Frontal cortex (tissue), 4 donors: Measurements from ENCODE around the gene GSE1. TPM values are rescaled to one million over a fixed set of nuclear protein-coding genes. Genes with fewer than 3 reads are reported as not detected.
A peak's percentile ranks its signal among the peaks of the same experiment; 100 is the strongest.

Source experiments
- DNase-seq, 2 donors: peaks; one replicate each; pipeline ENCODE4 v3.0.0; 2012; ENCODE audit warnings: low spot score in 2 of 2
- FAIRE-seq: peaks from 2 replicates; lab custom pipeline; 2012; peaks lifted over from hg19 to GRCh38; lab: Jason Lieb, UNC
- total RNA-seq: library from RNA; depleted of rRNA; stranded (reverse); fragments of >200 nt; gene quantifications from one replicate; pipeline ENCODE4 v1.2.3, GENCODE V29; 2014
- donor health status: control.
- donor health status: control.
- donor health status: control.

Gene GSE1
- total RNA-seq, 1 donor from 2014 or later, result 13.9 TPM

GRCh38 chr16:85686912-85687591 is 73.9 kb downstream of the GSE1 start:
- FAIRE-seq (no peak), DNase-seq (no peak)

- FAIRE-seq (no peak), DNase-seq (no peak)
Measured at GRCh38 chr16:85687651-85688471, 74.7 kb downstream of the GSE1 start.

- DNase-seq (peak; percentile 98 to 100), FAIRE-seq (no peak)
Measured at GRCh38 chr16:85688586-85689284, 75.6 kb downstream of the GSE1 start, which contains the start of gene GINS2. GINS2 (minus strand) TSS chr16:85688954; CDS start chr16:85688898, 56 bp downstream.

GRCh38 chr16:85689285-85689949 is 76.3 kb downstream of the GSE1 start:
- FAIRE-seq, result no peak
- DNase-seq, result no peak

- no peak for DNase-seq
- FAIRE-seq, result no peak
Measured at GRCh38 chr16:85689950-85690320, 76.8 kb downstream of the GSE1 start.

- FAIRE-seq, result no peak
- no peak for DNase-seq
Measured at GRCh38 chr16:85690469-85691064, 77.4 kb downstream of the GSE1 start.

GRCh38 chr16:85695196-85696128 is 82.3 kb downstream of the GSE1 start:
- no peak for DNase-seq

GRCh38 chr16:85696781-85697180 is 83.7 kb downstream of the GSE1 start:
- no peak for FAIRE-seq
- no peak for DNase-seq

More at GRCh38 chr16:85695196-85696128, 82.3 kb downstream of the GSE1 start:
- no peak for FAIRE-seq

GRCh38 chr16:85697431-85697830 is 84.3 kb downstream of the GSE1 start:
- DNase-seq (no peak), FAIRE-seq (no peak)

GRCh38 chr16:85698459-85698891 is 85.4 kb downstream of the GSE1 start:
- FAIRE-seq (no peak), DNase-seq (no peak)

GRCh38 chr16:85698935-85699558 is 85.9 kb downstream of the GSE1 start:
- DNase-seq (no peak), FAIRE-seq (no peak)

- FAIRE-seq (no peak), DNase-seq (peak in 1 of 2 donors; percentile 59)
Measured at GRCh38 chr16:85699628-85700027, 86.5 kb downstream of the GSE1 start.

GRCh38 chr16:85704011-85704410 is 90.9 kb downstream of the GSE1 start:
- DNase-seq, result no peak
- no peak for FAIRE-seq

GRCh38 chr16:85704900-85705846 is 92.1 kb downstream of the GSE1 start:
- FAIRE-seq, result no peak
- no peak for DNase-seq

GRCh38 chr16:85706449-85707034 is 93.4 kb downstream of the GSE1 start:
- FAIRE-seq, result no peak
- no peak for DNase-seq

GRCh38 chr16:85707528-85708095 is 94.5 kb downstream of the GSE1 start:
- FAIRE-seq, result no peak

More at GRCh38 chr16:85707528-85708095, 94.5 kb downstream of the GSE1 start:
- no peak for DNase-seq
